ENCODE measurements around the gene SIX1.

The SIX1 gene

DNA sequence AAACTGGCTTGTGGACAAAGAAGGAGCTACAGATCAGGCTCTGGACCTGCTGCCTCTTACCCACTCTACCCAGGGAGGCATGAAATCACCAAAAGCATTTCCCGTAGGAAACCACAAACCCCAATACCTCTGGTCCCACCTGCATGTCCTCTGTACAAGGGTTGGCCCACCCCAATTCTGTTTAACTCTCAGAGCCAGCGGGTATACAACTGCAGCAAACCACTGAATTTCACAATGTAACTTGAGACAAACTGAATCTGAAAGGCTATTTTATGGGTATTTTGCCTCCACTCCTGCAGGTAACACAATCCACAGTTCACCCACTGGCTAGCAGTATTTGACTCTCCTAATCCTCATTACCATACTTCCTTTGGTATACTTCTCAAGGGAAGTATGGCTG lies 16.5 kb downstream of the SIX1 start:
- ChIA-PET CTCF (interaction anchor here (1.2 to 2.7 kb wide), 3 partner anchors 8 to 621 kb away, joined by 4 to 9 read pairs (median 5); no protein-coding TSS in a partner anchor), POLR2A (no interaction called here)
- H3K4me3 ChIP-seq (ENCODE audit: low read depth, low read length) = no peak overlapping the region
- DNase-seq (ENCODE audit: low read depth, low spot score) = no peak
- TF ChIP-seq, protein P1, sequence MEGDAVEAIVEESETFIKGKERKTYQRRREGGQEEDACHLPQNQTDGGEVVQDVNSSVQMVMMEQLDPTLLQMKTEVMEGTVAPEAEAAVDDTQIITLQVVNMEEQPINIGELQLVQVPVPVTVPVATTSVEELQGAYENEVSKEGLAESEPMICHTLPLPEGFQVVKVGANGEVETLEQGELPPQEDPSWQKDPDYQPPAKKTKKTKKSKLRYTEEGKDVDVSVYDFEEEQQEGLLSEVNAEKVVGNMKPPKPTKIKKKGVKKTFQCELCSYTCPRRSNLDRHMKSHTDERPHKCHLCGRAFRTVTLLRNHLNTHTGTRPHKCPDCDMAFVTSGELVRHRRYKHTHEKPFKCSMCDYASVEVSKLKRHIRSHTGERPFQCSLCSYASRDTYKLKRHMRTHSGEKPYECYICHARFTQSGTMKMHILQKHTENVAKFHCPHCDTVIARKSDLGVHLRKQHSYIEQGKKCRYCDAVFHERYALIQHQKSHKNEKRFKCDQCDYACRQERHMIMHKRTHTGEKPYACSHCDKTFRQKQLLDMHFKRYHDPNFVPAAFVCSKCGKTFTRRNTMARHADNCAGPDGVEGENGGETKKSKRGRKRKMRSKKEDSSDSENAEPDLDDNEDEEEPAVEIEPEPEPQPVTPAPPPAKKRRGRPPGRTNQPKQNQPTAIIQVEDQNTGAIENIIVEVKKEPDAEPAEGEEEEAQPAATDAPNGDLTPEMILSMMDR (IDR thresholded peaks at IDR 0.05; ENCODE audit: insufficient read depth, low read length, missing control alignments) = no peak

DNA sequence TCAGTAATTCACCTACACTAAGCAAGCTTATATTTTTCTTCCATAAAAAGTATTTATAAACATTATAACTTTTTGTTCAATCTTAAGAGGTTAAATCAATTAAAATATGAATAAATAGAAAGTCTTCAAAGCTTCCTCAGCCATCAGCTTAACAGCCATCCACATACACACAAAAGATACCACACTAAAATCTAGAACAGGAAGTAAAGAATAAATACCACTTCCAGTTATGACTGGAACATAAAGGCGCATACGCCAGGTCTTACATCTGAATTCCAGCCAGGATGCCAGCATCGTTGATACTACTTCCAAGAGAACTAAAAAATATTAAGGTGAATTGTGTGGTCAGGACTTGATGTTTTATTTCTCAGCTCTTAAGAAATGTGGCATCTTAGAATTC lies 17.0 kb downstream of the SIX1 start:
- H3K4me3 ChIP-seq (ENCODE audit: low read depth, low read length) = no peak overlapping the region
- CTCF ChIA-PET = interaction anchor here (1.2 to 2.7 kb wide), 2 partner anchors 393 to 621 kb away, joined by 5 to 9 read pairs; no protein-coding TSS in a partner anchor
- DNase-seq (ENCODE audit: low read depth, low spot score) = no peak
- POLR2A ChIA-PET = interaction anchor here (0.9 kb wide), 1 partner anchor 14 kb away, joined by 4 read pairs; no protein-coding TSS in a partner anchor
- TF ChIP-seq, protein P1 (IDR thresholded peaks at IDR 0.05; ENCODE audit: insufficient read depth, low read length, missing control alignments) = no peak

DNA sequence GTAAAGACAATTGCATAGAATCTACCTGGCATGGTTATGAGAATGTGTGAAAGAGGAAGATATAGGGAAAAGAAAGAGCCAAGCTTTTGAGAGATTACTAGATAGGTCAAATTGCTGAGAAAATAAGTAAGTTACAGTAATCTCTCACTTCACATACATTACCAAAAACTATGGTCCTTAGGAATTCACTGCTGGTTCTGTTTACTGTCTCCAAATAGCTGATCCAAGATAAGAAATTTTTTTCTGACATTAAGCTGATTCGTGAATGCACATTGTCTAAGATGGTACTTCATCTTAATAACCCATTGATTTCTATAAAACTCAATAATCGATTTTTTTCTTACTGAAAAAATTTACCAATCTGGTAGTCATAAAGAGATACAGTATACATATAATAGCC lies 17.4 kb downstream of the SIX1 start:
- ChIA-PET POLR2A (interaction anchor here (0.9 kb wide), 1 partner anchor 15 kb away, joined by 4 read pairs; no protein-coding TSS in a partner anchor), CTCF (interaction anchor here (1.0 to 2.7 kb wide), 5 partner anchors 9 to 638 kb away, joined by 3 to 9 read pairs (median 5); no protein-coding TSS in a partner anchor)
- DNase-seq (ENCODE audit: low read depth, low spot score) = no peak
- no peak overlapping the region for H3K4me3 ChIP-seq (ENCODE audit: low read depth, low read length)
- TF ChIP-seq, protein P1 (IDR thresholded peaks at IDR 0.05; ENCODE audit: insufficient read depth, low read length, missing control alignments) = no peak

DNA sequence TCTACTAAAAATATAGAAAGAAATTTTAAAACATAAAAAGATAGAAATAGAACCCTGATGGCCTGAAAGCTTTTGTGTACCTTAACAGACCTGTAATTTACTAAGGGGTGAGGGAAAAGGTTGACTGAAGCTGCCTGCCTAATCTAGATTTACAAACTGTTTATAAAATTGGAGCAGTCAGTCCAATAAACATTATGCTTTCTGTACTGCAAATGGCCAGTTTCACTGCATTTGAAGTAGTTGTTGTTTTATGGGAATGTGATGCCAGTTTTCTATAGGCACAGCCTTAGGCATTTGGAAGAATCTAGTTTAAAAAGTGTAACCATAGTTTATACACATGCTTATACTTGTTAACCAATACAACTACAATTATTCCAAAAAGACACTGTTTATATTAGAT lies 19.1 kb downstream of the SIX1 start:
- ChIA-PET CTCF (interaction anchor here (0.9 kb wide), 1 partner anchor 656 kb away, joined by 3 read pairs; no protein-coding TSS in a partner anchor), POLR2A (no interaction called here)
- TF ChIP-seq, protein P1 (IDR thresholded peaks at IDR 0.05; ENCODE audit: insufficient read depth, low read length, missing control alignments) = no peak
- DNase-seq (ENCODE audit: low read depth, low spot score) = no peak
- H3K4me3 ChIP-seq (ENCODE audit: low read depth, low read length) = no peak overlapping the region

DNA sequence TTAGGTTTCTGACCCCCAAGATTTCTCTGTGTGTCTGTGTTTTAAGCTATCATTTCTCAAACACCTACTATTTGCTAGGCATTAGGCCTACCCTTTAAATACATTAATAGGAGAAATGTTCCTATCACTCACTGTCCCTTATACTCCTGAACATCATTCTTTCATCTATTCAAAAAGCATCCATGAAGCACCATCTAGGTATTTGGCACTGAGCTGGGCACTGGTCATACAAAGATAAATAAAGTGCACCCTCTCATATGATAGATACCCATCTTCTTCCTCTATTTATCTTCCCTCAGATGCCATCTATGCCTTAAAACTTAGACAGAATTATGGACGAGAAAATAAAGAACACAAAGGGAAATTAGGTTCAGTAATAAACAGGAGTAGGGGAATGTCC lies 20.4 kb downstream of the SIX1 start:
- ChIA-PET CTCF (interaction anchor here (1.0 to 1.2 kb wide), 3 partner anchors 9 to 639 kb away, joined by 3 to 7 read pairs (median 3); no protein-coding TSS in a partner anchor), POLR2A (no interaction called here)
- H3K4me3 ChIP-seq (ENCODE audit: low read depth, low read length) = no peak overlapping the region
- no peak for DNase-seq (ENCODE audit: low read depth, low spot score)
- TF ChIP-seq, protein P1 (IDR thresholded peaks at IDR 0.05; ENCODE audit: insufficient read depth, low read length, missing control alignments) = no peak

DNA sequence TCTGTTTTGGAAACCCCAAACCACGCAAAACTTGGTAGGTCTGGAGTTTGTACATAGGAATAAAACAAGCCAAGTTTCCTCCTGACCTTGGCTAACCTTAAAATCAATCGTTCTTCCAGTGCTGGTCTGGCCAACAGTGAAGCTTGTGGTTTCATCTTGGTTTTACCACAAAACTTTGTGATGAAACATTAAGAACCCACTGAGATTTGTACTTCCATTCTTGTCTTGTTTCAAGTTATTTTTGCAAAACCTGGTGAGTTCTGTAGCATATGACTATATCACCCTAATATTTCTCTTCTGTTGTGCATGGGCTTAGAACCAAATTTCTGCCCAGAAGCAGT lies 26.4 kb downstream of the SIX1 start:
- TF ChIP-seq, protein P1 (IDR thresholded peaks at IDR 0.05; ENCODE audit: insufficient read depth, low read length, missing control alignments) = no peak
- POLR2A ChIA-PET = no interaction called here
- CTCF ChIA-PET = interaction anchor here (0.9 to 7.2 kb wide), 9 partner anchors 8 to 681 kb away, joined by 3 to 122 read pairs (median 4); no protein-coding TSS in a partner anchor
- peak; percentile 37 for DNase-seq (ENCODE audit: low read depth, low spot score)
- no peak overlapping the region for H3K4me3 ChIP-seq (ENCODE audit: low read depth, low read length)
